Prostate gland (tissue), 2 donors: ENCODE results near the gene NUBPL.

Experiments
- POLR2A ChIP-seq: fragments of 450-650 bp; IDR thresholded peaks from one replicate; pipeline ENCODE4 v1.6.1; 2016; ENCODE audit warnings: antibody characterized with exemption, mild to moderate bottlenecking
- POLR2AphosphoS5 ChIP-seq: sonication (generic); formaldehyde crosslinking; IDR thresholded peaks from one replicate; pipeline ENCODE4 v1.6.1; 2017; ENCODE audit warnings: antibody characterized with exemption
- TF ChIP-seq, protein P1 (sequence below), 4 experiments: fragments of 200-600 bp in 2 of 4; fragments of 450-650 bp in 2 of 4; sonication (generic) in 2 of 4; IDR thresholded peaks; 1 replicate in 3 of 4; 2 replicates in 1 of 4; pipeline ENCODE4 v1.5.1; 2016 to 2019; ENCODE audit warnings: antibody characterized with exemption in 4 of 4, mild to moderate bottlenecking in 2 of 4, moderate library complexity in 2 of 4

DNA sequence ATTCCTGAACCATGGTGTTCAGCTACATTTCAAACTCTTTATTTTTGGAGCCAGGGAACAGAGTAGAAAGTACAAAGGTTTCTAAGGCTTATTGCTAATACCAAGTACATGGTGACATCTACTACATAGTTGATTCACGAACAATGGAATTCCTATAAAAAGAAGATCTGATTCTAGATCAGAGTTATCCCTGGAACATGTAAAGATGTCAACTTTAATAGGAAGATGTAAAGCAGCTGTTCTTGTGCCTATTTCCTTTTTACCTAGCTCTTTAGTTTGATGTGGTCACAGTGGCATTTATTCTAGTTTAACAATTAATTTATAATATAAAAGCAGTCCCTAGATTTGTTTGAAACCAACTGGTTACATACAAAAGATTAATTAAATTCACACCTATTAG lies 99.5 kb downstream of the NUBPL start:
- TF ChIP-seq POLR2A (no peak), POLR2AphosphoS5 (no peak)
- TF ChIP-seq, protein P1, sequence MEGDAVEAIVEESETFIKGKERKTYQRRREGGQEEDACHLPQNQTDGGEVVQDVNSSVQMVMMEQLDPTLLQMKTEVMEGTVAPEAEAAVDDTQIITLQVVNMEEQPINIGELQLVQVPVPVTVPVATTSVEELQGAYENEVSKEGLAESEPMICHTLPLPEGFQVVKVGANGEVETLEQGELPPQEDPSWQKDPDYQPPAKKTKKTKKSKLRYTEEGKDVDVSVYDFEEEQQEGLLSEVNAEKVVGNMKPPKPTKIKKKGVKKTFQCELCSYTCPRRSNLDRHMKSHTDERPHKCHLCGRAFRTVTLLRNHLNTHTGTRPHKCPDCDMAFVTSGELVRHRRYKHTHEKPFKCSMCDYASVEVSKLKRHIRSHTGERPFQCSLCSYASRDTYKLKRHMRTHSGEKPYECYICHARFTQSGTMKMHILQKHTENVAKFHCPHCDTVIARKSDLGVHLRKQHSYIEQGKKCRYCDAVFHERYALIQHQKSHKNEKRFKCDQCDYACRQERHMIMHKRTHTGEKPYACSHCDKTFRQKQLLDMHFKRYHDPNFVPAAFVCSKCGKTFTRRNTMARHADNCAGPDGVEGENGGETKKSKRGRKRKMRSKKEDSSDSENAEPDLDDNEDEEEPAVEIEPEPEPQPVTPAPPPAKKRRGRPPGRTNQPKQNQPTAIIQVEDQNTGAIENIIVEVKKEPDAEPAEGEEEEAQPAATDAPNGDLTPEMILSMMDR (IDR thresholded peaks at IDR 0.05), result no peak
